ENCODE results near the gene ATP7A. TPM values are rescaled to one million over a fixed set of nuclear protein-coding genes. Genes with fewer than 3 reads are reported as not detected.
"Not testable (repeated sequence)": the region's sequence is repeated elsewhere in the genome, so short reads cannot be mapped to it uniquely, and the experiment has no call there.

ATP7A gene
- total RNA-seq, 2 experiments from 2014 or later, result 13.4 to 13.5 TPM

DNA sequence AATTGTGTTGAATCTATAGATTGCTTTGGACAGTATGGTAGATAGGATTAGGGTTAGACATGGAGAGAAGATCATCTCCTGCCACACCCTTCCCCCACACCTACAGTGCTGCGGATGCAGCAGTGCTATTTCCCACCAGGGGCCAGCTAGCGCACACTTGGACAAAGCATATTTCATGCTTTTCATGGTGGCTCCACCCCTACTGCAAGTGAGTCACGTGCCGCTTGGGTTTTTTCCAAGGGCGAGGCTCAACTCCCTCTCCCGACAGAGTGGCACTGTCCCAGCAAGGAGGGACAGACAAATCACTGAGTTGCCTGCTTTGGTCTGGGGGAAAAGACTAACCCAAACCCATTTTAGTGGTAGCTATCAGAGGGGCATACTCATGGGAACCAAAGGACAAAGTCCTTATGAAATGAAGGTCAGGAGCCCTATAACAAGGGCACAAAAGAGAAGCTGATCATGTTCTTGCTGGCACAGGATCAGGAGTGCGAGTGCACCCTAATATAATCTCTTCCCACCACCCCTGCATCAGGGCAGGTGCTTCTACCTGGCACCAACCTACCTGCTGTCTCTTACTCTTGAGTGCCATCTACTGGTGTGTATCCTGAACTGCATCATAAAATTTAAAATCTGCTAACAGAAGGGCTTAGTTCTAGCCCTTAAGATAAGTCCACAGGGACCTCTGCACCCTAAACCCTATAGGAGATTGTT, 114.0 kb downstream of the ATP7A start:
- DNase-seq, result no peak
- POLR2A ChIA-PET, result interaction anchor here (1.2 kb wide), 1 partner anchor 117 kb away, joined by 3 read pairs; no protein-coding TSS in a partner anchor

DNA sequence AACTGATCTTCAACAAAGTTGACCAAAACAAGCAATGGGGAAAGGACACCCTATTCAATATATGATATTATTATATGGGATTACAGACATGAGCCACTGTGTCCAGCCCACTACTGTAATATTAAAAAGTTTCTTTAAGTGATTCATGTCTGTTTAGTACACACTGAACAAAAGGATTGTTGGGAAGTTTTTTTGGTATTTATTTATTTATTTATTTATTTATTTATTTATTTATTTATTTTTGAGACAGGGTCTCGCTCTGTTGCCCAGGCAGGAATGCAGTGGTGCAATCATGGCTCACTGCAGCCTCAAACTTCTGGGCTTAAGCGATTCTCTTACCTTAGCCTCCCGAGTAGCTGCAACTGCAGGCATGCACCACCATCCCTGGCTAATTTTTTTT, 117.3 kb downstream of the ATP7A start:
- Mint-ChIP-seq H3K36me3 (peaks cover 2% of the 10 kb centered on the region), H3K27ac (no peak overlapping the region), H3K9me3 (no peaks in the 10 kb centered on the region), H3K4me1 (peaks cover 6% of the 10 kb centered on the region), H3K27me3 (no peaks in the 10 kb centered on the region), H3K4me3 (no peak overlapping the region)
- POLR2A ChIA-PET, result no interaction called here
- ATAC-seq (ENCODE audit: low read depth), result no peak
- no peak for DNase-seq

More for the DNA sequence above, 114.0 kb downstream of the ATP7A start:
- H3K27me3 Mint-ChIP-seq, result no peaks in the 10 kb centered on the region
- H3K9me3 Mint-ChIP-seq, result no peaks in the 10 kb centered on the region
- peaks cover 2% of the 10 kb centered on the region for H3K36me3 Mint-ChIP-seq
- no peak overlapping the region for H3K4me3 Mint-ChIP-seq
- peaks cover 6% of the 10 kb centered on the region for H3K4me1 Mint-ChIP-seq
- peak; percentile 52 for ATAC-seq (ENCODE audit: low read depth)
- H3K27ac Mint-ChIP-seq, result no peak overlapping the region

DNA sequence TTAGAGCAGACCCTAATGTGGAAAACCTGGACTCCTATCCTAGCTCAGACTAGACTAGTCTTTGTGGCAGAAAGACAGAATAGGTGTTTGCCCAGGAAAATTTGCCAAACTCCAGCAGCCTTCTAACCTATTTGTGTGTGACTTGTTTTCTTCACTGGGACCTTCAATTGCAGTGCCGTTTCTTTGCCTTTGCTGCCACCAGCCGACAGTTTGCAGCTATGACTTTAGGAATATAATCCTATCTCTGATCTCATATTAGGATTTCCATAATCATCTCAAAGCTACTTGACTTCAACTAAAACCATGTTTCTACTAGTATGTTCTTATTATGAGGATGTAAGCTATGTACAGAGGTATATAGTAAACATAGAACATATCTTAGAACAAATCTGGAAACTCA, 119.2 kb downstream of the ATP7A start:
- Mint-ChIP-seq H3K27ac (no peak overlapping the region), H3K4me3 (no peak overlapping the region), H3K27me3 (no peaks in the 10 kb centered on the region), H3K9me3 (no peaks in the 10 kb centered on the region), H3K36me3 (peaks cover 5% of the 10 kb centered on the region), H3K4me1 (peaks cover 4% of the 10 kb centered on the region)
- DNase-seq (no peak), ATAC-seq (ENCODE audit: low read depth) (no peak)
- POLR2A ChIA-PET, result no interaction called here

DNA sequence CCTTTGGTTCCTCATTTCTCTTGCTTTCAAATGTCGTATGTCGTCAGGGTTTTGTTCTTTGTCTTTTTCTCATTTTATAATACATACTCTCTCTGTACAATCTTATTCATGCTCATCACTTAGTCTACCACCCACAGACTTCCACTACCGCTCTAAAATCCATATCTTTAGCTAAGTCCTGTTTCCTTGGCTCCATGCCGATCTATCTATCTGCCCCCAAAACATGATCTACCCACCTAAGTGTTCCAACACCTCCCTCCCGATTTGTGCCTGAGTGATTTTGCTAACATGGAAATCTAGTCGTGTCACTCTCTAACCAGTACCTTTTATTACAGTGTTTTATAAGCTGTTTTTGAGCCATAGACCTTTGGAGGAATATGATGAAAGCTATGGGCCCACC, 124.6 kb downstream of the ATP7A start:
- Mint-ChIP-seq H3K36me3 (peaks cover 22% of the 10 kb centered on the region), H3K4me1 (no peaks in the 10 kb centered on the region), H3K4me3 (no peak overlapping the region), H3K27ac (no peak overlapping the region), H3K9me3 (no peaks in the 10 kb centered on the region), H3K27me3 (no peaks in the 10 kb centered on the region)
- POLR2A ChIA-PET, result no interaction called here
- ATAC-seq (ENCODE audit: low read depth), result no peak
- DNase-seq, result no peak

DNA sequence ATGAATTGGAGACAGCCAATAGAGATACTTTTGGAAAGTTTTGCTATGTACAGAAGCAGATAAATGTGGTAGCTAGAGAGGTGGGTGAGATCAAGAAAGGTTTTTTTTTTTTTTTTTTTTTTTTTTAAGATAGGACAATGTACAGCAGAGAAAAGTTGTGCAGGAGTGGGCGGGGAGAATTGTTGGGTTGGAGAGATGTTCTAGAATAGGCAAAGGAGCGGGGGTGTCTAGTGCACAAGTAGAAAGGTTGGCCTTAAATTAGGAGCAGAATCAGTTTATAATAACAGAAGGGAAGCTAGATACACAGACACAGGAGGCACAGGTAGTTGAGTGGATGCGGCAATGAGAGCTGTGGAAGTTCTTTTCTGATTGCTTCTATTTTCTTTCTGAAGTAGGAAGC, 127.4 kb downstream of the ATP7A start:
- Mint-ChIP-seq H3K9me3 (no peaks in the 10 kb centered on the region), H3K36me3 (peaks cover 28% of the 10 kb centered on the region), H3K27ac (no peak overlapping the region), H3K27me3 (no peaks in the 10 kb centered on the region), H3K4me1 (no peaks in the 10 kb centered on the region), H3K4me3 (no peak overlapping the region)
- POLR2A ChIA-PET, result no interaction called here
- no peak for DNase-seq
- no peak for ATAC-seq (ENCODE audit: low read depth)

DNA sequence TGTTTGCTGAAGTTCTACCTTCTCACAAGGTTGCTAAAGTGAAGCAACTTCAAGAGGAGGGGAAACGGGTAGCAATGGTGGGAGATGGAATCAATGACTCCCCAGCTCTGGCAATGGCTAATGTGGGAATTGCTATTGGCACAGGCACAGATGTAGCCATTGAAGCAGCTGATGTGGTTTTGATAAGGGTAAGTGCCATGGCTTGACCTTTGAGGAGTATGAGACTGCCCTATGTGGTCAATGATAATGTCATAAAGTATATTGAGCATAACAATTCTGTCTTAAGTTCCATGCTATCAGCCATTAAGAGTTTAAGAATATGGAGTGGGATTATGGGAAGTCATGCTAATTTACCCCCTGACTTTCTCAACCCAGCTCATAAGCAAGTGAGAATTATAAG, 132.1 kb downstream of the ATP7A start:
- ATAC-seq (ENCODE audit: low read depth) (no peak), DNase-seq (no peak)
- H3K27me3 Mint-ChIP-seq, result no peaks in the 10 kb centered on the region
- no peak overlapping the region for H3K27ac Mint-ChIP-seq
- H3K36me3 Mint-ChIP-seq, result peaks cover 19% of the 10 kb centered on the region
- no peaks in the 10 kb centered on the region for H3K9me3 Mint-ChIP-seq
- POLR2A ChIA-PET, result no interaction called here
- no peak overlapping the region for H3K4me3 Mint-ChIP-seq
- no peaks in the 10 kb centered on the region for H3K4me1 Mint-ChIP-seq

DNA sequence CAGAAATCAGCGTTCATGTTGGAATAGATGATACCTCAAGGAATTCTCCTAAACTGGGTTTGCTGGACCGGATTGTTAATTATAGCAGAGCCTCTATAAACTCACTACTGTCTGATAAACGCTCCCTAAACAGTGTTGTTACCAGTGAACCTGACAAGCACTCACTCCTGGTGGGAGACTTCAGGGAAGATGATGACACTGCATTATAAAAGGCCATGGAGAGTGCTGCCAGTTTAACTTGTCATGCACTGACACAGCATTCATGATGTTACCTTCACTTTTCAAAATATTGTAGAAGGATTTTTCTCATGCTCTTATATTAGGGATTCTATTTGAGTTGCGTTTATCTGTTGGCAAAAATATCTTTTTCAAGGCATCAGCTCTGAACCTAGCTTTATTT, 135.9 kb downstream of the ATP7A start:
- H3K36me3 Mint-ChIP-seq, result peaks cover 13% of the 10 kb centered on the region
- ATAC-seq (ENCODE audit: low read depth), result no peak
- no peaks in the 10 kb centered on the region for H3K4me1 Mint-ChIP-seq
- H3K4me3 Mint-ChIP-seq, result no peak overlapping the region
- H3K9me3 Mint-ChIP-seq, result no peaks in the 10 kb centered on the region
- H3K27ac Mint-ChIP-seq, result no peak overlapping the region
- POLR2A ChIA-PET, result no interaction called here
- no peaks in the 10 kb centered on the region for H3K27me3 Mint-ChIP-seq
- no peak for DNase-seq

DNA sequence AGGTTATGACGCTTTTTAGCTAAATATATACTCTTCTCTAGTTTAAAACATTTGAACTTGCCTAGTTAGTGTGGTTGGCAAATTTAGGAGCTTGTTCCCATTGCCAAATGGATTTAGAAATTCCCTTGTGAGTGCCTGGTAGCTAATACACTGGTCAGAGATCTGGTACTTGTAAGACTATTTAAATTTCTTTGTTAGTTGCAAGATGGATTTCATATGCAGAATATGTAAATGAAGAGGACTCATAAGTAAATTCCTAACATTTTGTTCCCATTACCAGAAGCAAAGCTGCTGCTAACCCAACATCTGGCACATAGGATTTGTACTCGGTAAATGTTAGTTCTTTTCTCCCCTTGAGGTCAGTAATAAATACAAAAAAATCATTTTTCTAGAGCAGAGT, 137.6 kb downstream of the ATP7A start:
- no peak overlapping the region for H3K27ac Mint-ChIP-seq
- H3K9me3 Mint-ChIP-seq, result peaks cover 4% of the 10 kb centered on the region
- ATAC-seq (ENCODE audit: low read depth), result no peak
- no peaks in the 10 kb centered on the region for H3K4me1 Mint-ChIP-seq
- POLR2A ChIA-PET, result no interaction called here
- no peak for DNase-seq
- no peak overlapping the region for H3K4me3 Mint-ChIP-seq
- peaks cover 16% of the 10 kb centered on the region for H3K36me3 Mint-ChIP-seq
- H3K27me3 Mint-ChIP-seq, result no peaks in the 10 kb centered on the region

DNA sequence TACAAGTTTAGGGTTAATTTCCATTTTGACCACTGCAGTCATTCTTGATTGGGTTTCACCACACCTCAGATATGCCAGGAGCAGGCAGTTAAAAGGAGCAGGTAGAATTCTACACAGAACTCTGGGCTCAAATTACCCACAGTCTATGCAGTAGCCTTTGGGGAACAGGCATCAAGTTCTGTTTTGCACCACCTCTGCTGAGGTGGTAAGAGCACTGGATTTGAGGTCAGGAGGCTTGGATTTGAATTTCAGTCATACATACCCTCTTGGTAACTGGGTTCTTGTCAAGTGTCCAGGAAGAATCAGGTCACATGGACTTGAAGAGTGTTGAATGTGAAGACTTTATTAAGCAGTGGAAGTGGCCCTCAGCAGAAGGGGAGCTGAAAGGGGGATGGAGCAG, 153.2 kb downstream of the ATP7A start:
- DNase-seq, result no peak
- H3K27ac Mint-ChIP-seq, result no peak overlapping the region
- POLR2A ChIA-PET, result no interaction called here
- H3K4me3 Mint-ChIP-seq, result no peak overlapping the region
- peaks cover 9% of the 10 kb centered on the region for H3K4me1 Mint-ChIP-seq
- H3K27me3 Mint-ChIP-seq, result no peaks in the 10 kb centered on the region
- no peaks in the 10 kb centered on the region for H3K9me3 Mint-ChIP-seq
- H3K36me3 Mint-ChIP-seq, result no peaks in the 10 kb centered on the region
- no peak for ATAC-seq (ENCODE audit: low read depth)

DNA sequence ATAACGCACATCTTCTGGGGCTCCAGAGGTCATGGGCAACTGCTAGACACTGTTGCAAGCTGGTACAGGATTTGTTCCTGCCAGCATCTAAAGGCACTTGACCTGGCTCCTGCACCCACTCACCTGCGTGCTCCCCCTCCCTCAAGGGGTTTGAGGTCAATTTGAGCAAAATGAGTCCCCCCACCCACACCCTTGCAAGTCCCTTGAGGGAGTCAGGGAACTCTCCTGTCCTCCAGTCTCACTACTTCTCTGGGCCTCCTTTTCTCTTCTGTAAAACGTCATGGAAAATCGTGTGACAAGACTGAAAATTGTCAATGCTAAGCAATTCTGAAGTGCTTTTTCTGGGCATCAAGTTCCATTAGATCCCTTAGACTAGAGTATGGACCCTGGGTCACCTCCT, 153.7 kb downstream of the ATP7A start:
- Mint-ChIP-seq H3K27me3 (no peaks in the 10 kb centered on the region), H3K36me3 (no peaks in the 10 kb centered on the region), H3K9me3 (no peaks in the 10 kb centered on the region), H3K27ac (no peak overlapping the region), H3K4me1 (peaks cover 9% of the 10 kb centered on the region), H3K4me3 (no peak overlapping the region)
- POLR2A ChIA-PET, result no interaction called here
- no peak for ATAC-seq (ENCODE audit: low read depth)
- DNase-seq, result no peak

DNA sequence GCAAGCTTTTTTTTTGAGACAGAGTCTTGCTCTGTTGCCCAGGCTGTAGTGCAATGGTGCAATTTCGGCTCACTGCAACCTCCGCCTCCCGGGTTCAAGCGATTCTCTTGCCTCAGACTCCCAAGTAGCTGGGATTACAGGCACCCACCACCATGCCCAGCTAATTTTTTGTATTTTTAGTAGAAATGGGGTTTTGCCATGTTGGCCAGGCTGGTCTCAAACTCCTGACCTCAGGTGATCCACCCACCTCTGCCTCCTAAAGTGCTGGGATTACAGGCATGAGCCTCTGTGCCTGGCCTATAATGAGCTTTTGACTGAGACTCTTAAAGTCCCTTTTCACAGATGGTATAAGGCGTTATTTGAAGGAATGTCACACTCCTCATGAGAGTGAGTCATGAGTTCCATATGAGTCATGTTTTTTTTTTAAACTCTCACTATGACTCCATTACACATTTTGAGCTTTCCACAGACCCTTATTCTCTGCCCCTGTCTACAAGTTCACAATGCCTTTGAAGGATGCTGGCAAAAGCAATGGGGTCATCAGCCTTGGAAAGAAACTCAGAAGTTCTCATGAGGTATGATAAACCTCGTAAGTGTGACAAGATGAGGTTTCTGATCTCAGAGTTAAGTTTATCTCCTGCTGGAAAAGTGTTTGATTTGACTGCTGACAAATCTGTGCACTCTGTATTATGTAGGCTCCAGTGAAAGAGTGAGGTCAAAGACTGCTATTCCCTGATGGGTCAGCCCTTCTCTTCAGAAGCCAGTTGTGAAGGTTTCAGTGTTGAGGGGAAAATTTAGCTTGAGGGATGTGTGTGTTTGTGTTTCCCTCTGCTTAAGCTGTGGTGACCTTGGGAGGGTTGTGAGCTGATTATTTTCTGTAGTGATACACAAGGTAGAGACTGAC, 154.5 kb downstream of the ATP7A start:
- H3K4me3 Mint-ChIP-seq, H3K9me3 Mint-ChIP-seq, POLR2A ChIA-PET, H3K4me1 Mint-ChIP-seq, H3K27me3 Mint-ChIP-seq, DNase-seq, H3K36me3 Mint-ChIP-seq: not testable (repeated sequence)
- ATAC-seq (ENCODE audit: low read depth), result peak; percentile 76
- H3K27ac Mint-ChIP-seq, result peak overlapping the region; percentile 43

DNA sequence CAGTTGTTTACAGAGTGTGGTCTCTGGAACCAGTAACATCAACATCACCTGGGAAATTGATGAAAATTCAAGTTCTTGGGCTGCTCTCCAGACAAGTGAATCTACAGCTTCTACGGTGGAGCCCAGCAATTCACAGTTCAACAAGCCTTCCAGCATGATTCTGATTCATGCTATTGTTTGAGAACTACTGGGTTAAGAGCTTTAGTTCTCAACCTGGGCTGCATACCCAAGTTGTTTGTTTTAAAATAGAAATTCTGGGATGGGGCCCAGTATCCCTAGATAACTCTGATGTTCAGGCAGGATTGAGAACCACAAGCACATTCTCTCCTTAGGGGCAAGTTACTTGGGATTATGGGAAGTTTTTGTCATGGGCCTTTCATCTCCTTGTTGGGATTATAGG, 155.6 kb downstream of the ATP7A start:
- Mint-ChIP-seq H3K27ac (no peak overlapping the region), H3K4me1 (peaks cover 9% of the 10 kb centered on the region), H3K36me3 (no peaks in the 10 kb centered on the region), H3K4me3 (no peak overlapping the region), H3K9me3 (no peaks in the 10 kb centered on the region), H3K27me3 (no peaks in the 10 kb centered on the region)
- ATAC-seq (ENCODE audit: low read depth), result no peak
- no peak for DNase-seq
- POLR2A ChIA-PET, result no interaction called here

DNA sequence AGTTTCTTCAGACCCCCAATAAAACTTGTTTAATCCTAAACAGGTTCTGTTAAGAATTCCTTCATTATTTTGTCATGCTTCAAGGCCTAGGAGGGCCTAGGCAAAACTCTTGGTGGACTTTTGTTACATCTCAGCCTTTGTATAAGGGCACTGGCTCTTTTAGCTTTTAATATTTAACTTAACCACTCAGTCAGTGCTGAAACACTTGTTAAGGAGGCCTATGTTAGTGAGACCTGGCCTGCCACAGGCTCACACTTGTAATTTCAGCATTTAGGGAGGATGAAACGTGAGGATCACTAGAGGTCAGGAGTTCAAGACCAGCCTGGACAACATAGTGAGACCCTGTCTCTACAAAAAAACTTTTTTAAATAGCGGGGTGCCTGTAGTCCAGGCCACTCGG, 160.8 kb downstream of the ATP7A start:
- POLR2A ChIA-PET, result interaction anchor here (0.7 kb wide), 1 partner anchor 68 kb away, joined by 3 read pairs; the partner anchor contains the start of gene TAF9B
- H3K4me1 Mint-ChIP-seq, result peaks cover 18% of the 10 kb centered on the region
- no peak for DNase-seq
- H3K9me3 Mint-ChIP-seq, result peaks cover 5% of the 10 kb centered on the region
- peaks cover 5% of the 10 kb centered on the region for H3K36me3 Mint-ChIP-seq
- H3K27me3 Mint-ChIP-seq, result no peaks in the 10 kb centered on the region
- no peak for ATAC-seq (ENCODE audit: low read depth)
- no peak overlapping the region for H3K27ac Mint-ChIP-seq
- no peak overlapping the region for H3K4me3 Mint-ChIP-seq
